ENCODE results near the gene SOX13.

- TF ChIP-seq CTCF (IDR thresholded peaks at IDR 0.05; ENCODE audit: low read depth, low read length, poor library complexity, severe bottlenecking) (no peak), EZH2phosphoT487 (IDR thresholded peaks at IDR 0.05; ENCODE audit: borderline replicate concordance, low read length) (no peak)
These were observed 69.4 kb downstream of the SOX13 start for GRCh38 chr1:204142032-204142974.

Measured in DOHH2 (cell line).